Lower leg skin (tissue), 3 donors: ENCODE measurements around the gene LASP1NB.

ENCODE experiments used
- CTCF ChIP-seq, 3 donors: fragments of 450-650 bp; IDR thresholded peaks; one replicate each; pipeline ENCODE4 v1.5.1; 2016; ENCODE audit warnings: antibody characterized with exemption in 3 of 3, mild to moderate bottlenecking in 3 of 3, moderate library complexity in 2 of 3
- POLR2A ChIP-seq, 2 donors: fragments of 450-650 bp; IDR thresholded peaks; one replicate each; pipeline ENCODE4 v1.6.1; 2016 to 2017; ENCODE audit warnings: antibody characterized with exemption in 2 of 2, mild to moderate bottlenecking in 1 of 2, moderate library complexity in 1 of 2

- TF ChIP-seq POLR2A (IDR thresholded peaks at IDR 0.05) = no peak
- TF ChIP-seq CTCF (IDR thresholded peaks at IDR 0.05) = no peak
These were observed 20.0 kb upstream of the LASP1NB start for GRCh38 chr17:38905375-38905774.
